CD14-positive monocyte (primary cell): ENCODE results near the gene MEGF9. TPM values are rescaled to one million over a fixed set of nuclear protein-coding genes. Genes with fewer than 3 reads are reported as not detected.

Experiments
- DNase-seq, 3 donors: peaks; one replicate each; pipeline ENCODE4 v3.0.0-alpha.2; 2011 to 2022
- H2AFZ ChIP-seq: 2 replicates; pipeline ENCODE4 v1.6.0; 2012; ENCODE audit warnings: mild to moderate bottlenecking, low read depth, low read length, inconsistent platforms; ENCODE audit not compliant: insufficient read depth, poor library complexity, severe bottlenecking
- H3K27ac ChIP-seq, 2 donors: 1 replicate in 1 of 2; 2 replicates in 1 of 2; pipeline ENCODE4 v1.5.1; 2012 to 2013; ENCODE audit warnings: low read length in 2 of 2, control low read depth in 1 of 2, inconsistent platforms in 1 of 2, low read depth in 1 of 2, mild to moderate bottlenecking in 1 of 2
- H3K27me3 ChIP-seq, 2 donors: one replicate each; pipeline versions ENCODE4 v1.6.0 to v1.6.1; 2011 to 2013; ENCODE audit warnings: low read length in 2 of 2; ENCODE audit not compliant: control insufficient read depth in 2 of 2, insufficient read depth in 2 of 2
- H3K36me3 ChIP-seq, 2 donors: replicated peaks in 1 of 2; 1 replicate in 1 of 2; 2 replicates in 1 of 2; pipeline versions ENCODE4 v1.5.1 to v1.6.1; 2012 to 2013; ENCODE audit warnings: low read length in 2 of 2, control low read depth in 1 of 2, inconsistent platforms in 1 of 2, mild to moderate bottlenecking in 1 of 2; ENCODE audit not compliant: insufficient read depth in 2 of 2, control insufficient read depth in 1 of 2
- H3K4me1 ChIP-seq, 2 donors: 1 replicate in 1 of 2; 2 replicates in 1 of 2; pipeline versions ENCODE4 v1.5.1 to v1.6.1; 2012 to 2013; ENCODE audit warnings: low read length in 2 of 2, control low read depth in 1 of 2, inconsistent platforms in 1 of 2, mild to moderate bottlenecking in 1 of 2, moderate library complexity in 1 of 2; ENCODE audit not compliant: insufficient read depth in 2 of 2, control insufficient read depth in 1 of 2
- H3K4me2 ChIP-seq: replicated peaks from 2 replicates; pipeline ENCODE3; 2012; ENCODE audit warnings: low read length, moderate library complexity, mild to moderate bottlenecking; ENCODE audit not compliant: poor library complexity, severe bottlenecking; ENCODE audit errors: extremely low read depth
- H3K4me3 ChIP-seq, 3 experiments: fragments of 200-600 bp in 1 of 3; sonication (generic) in 1 of 3; replicated peaks in 1 of 3; 1 replicate in 2 of 3; 2 replicates in 1 of 3; pipeline ENCODE4 v1.5.1; 2011 to 2013; ENCODE audit warnings: low read length in 3 of 3, mild to moderate bottlenecking in 3 of 3, control low read depth in 2 of 3, low read depth in 2 of 3, inconsistent platforms in 1 of 3, moderate library complexity in 1 of 3
- H3K79me2 ChIP-seq: 2 replicates; pipeline ENCODE4 v1.6.0; 2012; ENCODE audit warnings: mild to moderate bottlenecking, control low read depth, inconsistent platforms, low read length, moderate library complexity; ENCODE audit not compliant: insufficient read depth
- H3K9ac ChIP-seq: 2 replicates; pipeline ENCODE4 v1.6.0; 2017; ENCODE audit warnings: low read length, mild to moderate bottlenecking; ENCODE audit not compliant: insufficient read depth, poor library complexity, severe bottlenecking
- H3K9me3 ChIP-seq, 2 donors: replicated peaks in 1 of 2; 1 replicate in 1 of 2; 2 replicates in 1 of 2; pipeline versions ENCODE4 v1.5.1 to v1.6.1; 2012 to 2013; ENCODE audit warnings: low read length in 2 of 2, control low read depth in 1 of 2; ENCODE audit not compliant: control insufficient read depth in 1 of 2, insufficient read depth in 1 of 2
- H4K20me1 ChIP-seq: 2 replicates; pipeline ENCODE4 v1.6.0; 2012; ENCODE audit warnings: mild to moderate bottlenecking, low read length, control low read depth, moderate library complexity; ENCODE audit not compliant: insufficient read depth
- H3K27ac Mint-ChIP-seq, 7 donors: one replicate each; pipeline ENCODE4 v1.8.0; 2020; ENCODE audit warnings: mild to moderate bottlenecking in 7 of 7, mixed read lengths in 7 of 7, moderate library complexity in 6 of 7, inconsistent platforms in 2 of 7
- H3K27me3 Mint-ChIP-seq, 3 donors: one replicate each; pipeline ENCODE4 v1.8.0; 2021 to 2022; ENCODE audit warnings: low read depth in 3 of 3, mild to moderate bottlenecking in 3 of 3, mixed read lengths in 3 of 3, moderate library complexity in 3 of 3, inconsistent platforms in 1 of 3
- H3K36me3 Mint-ChIP-seq, 2 donors: one replicate each; pipeline ENCODE4 v1.8.0; 2020; ENCODE audit warnings: mixed read lengths in 2 of 2, inconsistent platforms in 1 of 2, mild to moderate bottlenecking in 1 of 2
- H3K4me1 Mint-ChIP-seq: one replicate; pipeline ENCODE4 v1.8.0; 2020; ENCODE audit warnings: mild to moderate bottlenecking, mixed read lengths
- H3K4me3 Mint-ChIP-seq, 2 donors: one replicate each; pipeline ENCODE4 v1.8.0; 2020; ENCODE audit warnings: mild to moderate bottlenecking in 2 of 2, mixed read lengths in 2 of 2, moderate library complexity in 1 of 2
- H3K9me3 Mint-ChIP-seq, 7 donors: one replicate each; pipeline ENCODE4 v1.8.0; 2020 to 2022; ENCODE audit warnings: mixed read lengths in 7 of 7, mild to moderate bottlenecking in 6 of 7, moderate library complexity in 6 of 7, inconsistent platforms in 2 of 7
- WGBS: methylation state at CpG from one replicate; pipeline ENCODE4 v1.1.5; 2013; ENCODE audit warnings: missing lambda C conversion rate; ENCODE audit not compliant: insufficient coverage; 5-methylcytosine and 5-hydroxymethylcytosine counted together
- intact Hi-C, 2 donors: fragments of 100-400 bp; cut with micrococcal nuclease; formaldehyde crosslinking; loops; one replicate each; pipeline versions ENCODE4 v1.15.0 to v1.15.1; 2023
- polyA plus RNA-seq, 3 donors: library from polyadenylated mRNA; depleted of rRNA in 1 of 3; unstranded in 2 of 3; stranded (reverse) in 1 of 3; fragments of 300-500 nt in 2 of 3; fragments of >200 nt in 1 of 3; fragmentation: Illumina TruSeq in 2 of 3; gene quantifications; 1 replicate in 2 of 3; 2 replicates in 1 of 3; pipeline ENCODE4 v1.2.3, GENCODE V29; 2012 to 2021
- TF ChIP-seq, protein P1 (sequence below): fragments of 200-600 bp; IDR thresholded peaks from one replicate; pipeline ENCODE4 v1.8.0; 2022; ENCODE audit warnings: antibody characterized with exemption, mild to moderate bottlenecking

MEGF9 gene
- polyA plus RNA-seq, 3 donors, result 45.0 to 92.8 (median 89.7) TPM

DNA sequence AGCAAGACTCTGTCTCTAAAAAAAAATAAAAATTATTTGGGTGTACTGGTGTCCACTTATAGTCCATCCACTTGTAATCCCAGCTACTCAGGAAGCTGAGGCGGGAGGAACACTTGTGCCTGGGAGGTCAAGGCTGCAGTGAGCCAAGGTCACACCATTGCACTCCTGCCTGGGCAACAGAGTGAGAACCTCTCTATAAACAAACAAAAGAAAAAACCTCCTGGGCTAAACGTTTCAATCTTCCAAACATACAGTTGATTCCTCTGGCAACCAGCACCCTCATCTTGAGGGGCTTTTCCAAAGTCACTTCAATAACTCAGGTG, 120.4 kb downstream of the MEGF9 start:
- Histone ChIP-seq H3K4me3 (no peak overlapping the region), H3K4me1 (peaks cover 6 to 9% of the 10 kb centered on the region in 2 donors), H3K9ac (no peak overlapping the region), H2AFZ (no peak overlapping the region), H3K36me3 (peaks cover 0 to 6% of the 10 kb centered on the region in 2 donors), H3K79me2 (no peaks in the 10 kb centered on the region), H3K27ac (no peak overlapping the region), H3K4me2 (no peak overlapping the region), H3K27me3 (no peaks in the 10 kb centered on the region), H3K9me3 (no peaks in the 10 kb centered on the region), H4K20me1 (peaks cover 28% of the 10 kb centered on the region)
- intact Hi-C loops, result no loop called here
- WGBS, result 100% methylated on average over 1 of the region's 2 CpGs
- H3K27me3 Mint-ChIP-seq, result no peaks in the 10 kb centered on the region
- H3K36me3 Mint-ChIP-seq, result peaks cover 0 to under 1% of the 10 kb centered on the region in 2 donors
- H3K4me3 Mint-ChIP-seq, result no peak overlapping the region
- peaks cover 0 to 4% (median 0%) of the 10 kb centered on the region in 7 donors for H3K9me3 Mint-ChIP-seq
- no peak for DNase-seq
- peaks cover 9% of the 10 kb centered on the region for H3K4me1 Mint-ChIP-seq
- TF ChIP-seq, protein P1, sequence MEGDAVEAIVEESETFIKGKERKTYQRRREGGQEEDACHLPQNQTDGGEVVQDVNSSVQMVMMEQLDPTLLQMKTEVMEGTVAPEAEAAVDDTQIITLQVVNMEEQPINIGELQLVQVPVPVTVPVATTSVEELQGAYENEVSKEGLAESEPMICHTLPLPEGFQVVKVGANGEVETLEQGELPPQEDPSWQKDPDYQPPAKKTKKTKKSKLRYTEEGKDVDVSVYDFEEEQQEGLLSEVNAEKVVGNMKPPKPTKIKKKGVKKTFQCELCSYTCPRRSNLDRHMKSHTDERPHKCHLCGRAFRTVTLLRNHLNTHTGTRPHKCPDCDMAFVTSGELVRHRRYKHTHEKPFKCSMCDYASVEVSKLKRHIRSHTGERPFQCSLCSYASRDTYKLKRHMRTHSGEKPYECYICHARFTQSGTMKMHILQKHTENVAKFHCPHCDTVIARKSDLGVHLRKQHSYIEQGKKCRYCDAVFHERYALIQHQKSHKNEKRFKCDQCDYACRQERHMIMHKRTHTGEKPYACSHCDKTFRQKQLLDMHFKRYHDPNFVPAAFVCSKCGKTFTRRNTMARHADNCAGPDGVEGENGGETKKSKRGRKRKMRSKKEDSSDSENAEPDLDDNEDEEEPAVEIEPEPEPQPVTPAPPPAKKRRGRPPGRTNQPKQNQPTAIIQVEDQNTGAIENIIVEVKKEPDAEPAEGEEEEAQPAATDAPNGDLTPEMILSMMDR, result no peak
- H3K27ac Mint-ChIP-seq, result no peak overlapping the region

DNA sequence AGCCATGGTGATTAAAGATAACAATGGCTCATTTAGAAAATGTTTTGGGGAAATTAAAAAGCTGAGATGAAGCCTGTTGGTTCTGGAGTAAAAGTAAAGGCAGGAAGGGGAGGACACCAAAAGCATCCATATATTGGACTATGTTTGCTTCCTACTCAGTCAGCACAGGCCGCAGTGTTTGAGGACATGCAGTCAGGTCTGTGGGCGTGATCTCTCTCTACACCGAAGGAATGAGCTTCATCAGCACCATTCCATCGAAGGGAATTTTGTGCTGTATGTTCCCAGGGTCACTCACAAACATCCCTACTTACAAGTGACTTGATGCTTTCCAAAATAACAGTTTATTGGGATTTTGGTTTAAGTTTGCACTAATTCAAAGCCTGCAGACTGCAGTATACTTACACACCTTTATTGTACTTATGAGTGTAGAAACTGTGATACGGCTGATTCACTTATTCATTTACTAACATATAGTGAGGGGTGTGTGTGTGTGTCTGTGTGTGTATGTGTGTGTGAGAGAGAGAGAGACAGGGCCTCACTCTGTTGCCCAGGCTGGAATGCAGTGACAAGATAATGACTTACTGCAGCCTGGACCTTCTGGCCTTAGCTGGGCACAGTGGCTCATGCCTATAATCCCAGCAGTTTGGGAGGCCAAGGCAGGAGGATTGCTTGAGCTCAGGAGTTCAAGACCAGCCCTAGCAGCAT, 120.9 kb downstream of the MEGF9 start:
- Histone ChIP-seq H3K4me3 (no peak overlapping the region), H3K9me3 (no peaks in the 10 kb centered on the region), H3K36me3 (peaks cover 0 to under 1% of the 10 kb centered on the region in 2 donors), H3K79me2 (no peaks in the 10 kb centered on the region), H3K4me1 (peaks cover 6 to 9% of the 10 kb centered on the region in 2 donors), H3K9ac (no peak overlapping the region), H4K20me1 (peaks cover 23% of the 10 kb centered on the region), H3K4me2 (no peak overlapping the region), H3K27ac (no peak overlapping the region), H2AFZ (no peak overlapping the region), H3K27me3 (no peaks in the 10 kb centered on the region)
- Mint-ChIP-seq H3K9me3 (peaks cover 0 to 4% (median 0%) of the 10 kb centered on the region in 7 donors), H3K4me3 (no peak overlapping the region), H3K36me3 (no peaks in the 10 kb centered on the region), H3K4me1 (peaks cover 9% of the 10 kb centered on the region), H3K27me3 (no peaks in the 10 kb centered on the region), H3K27ac (peak overlapping the region in 3 of 7 donors; percentile 20 to 59 (median 43))
- no CpG with 5 or more reads among the region's 5 CpGs for WGBS
- intact Hi-C loops, result no loop called here
- TF ChIP-seq, protein P1, result no peak
- DNase-seq, result no peak
